Prostate gland (tissue), 2 donors: Measurements from ENCODE around the gene LRRC23.

Experiments
- CTCF ChIP-seq, 4 experiments: fragments of 200-600 bp in 2 of 4; fragments of 450-650 bp in 2 of 4; sonication (generic) in 2 of 4; IDR thresholded peaks; 1 replicate in 3 of 4; 2 replicates in 1 of 4; pipeline ENCODE4 v1.5.1; 2016 to 2019; ENCODE audit warnings: antibody characterized with exemption in 4 of 4, mild to moderate bottlenecking in 2 of 4, moderate library complexity in 2 of 4
- POLR2A ChIP-seq: fragments of 450-650 bp; IDR thresholded peaks from one replicate; pipeline ENCODE4 v1.6.1; 2016; ENCODE audit warnings: antibody characterized with exemption, mild to moderate bottlenecking
- POLR2AphosphoS5 ChIP-seq: sonication (generic); formaldehyde crosslinking; IDR thresholded peaks from one replicate; pipeline ENCODE4 v1.6.1; 2017; ENCODE audit warnings: antibody characterized with exemption

GRCh38 chr12:6916426-6917200, 12.0 kb downstream of the LRRC23 start:
- no peak for TF ChIP-seq CTCF (IDR thresholded peaks at IDR 0.05)
- no peak for TF ChIP-seq POLR2A
- no peak for TF ChIP-seq POLR2AphosphoS5
